ENCODE results near the gene VPS26C.

The VPS26C gene

DNA sequence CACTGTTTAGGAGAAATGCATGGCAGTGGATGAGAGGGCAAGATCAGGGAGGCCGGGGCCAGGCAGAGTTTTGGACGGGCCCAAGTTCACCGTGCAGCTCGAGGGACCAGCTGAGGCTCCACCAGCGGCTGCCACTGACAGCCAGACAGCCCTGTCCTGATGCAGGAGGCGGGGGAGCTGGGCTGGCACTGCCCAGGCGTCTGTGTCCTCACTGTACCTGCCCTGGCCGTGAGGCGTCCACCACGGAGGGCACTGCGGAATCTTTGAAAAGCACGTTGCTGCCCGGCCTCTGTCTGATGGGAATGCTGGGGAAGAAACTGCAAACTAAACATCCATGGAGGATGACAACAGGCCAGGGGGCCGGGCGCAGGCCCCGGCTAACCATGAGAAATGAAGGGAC is 35.5 kb downstream of the VPS26C start:
- Histone ChIP-seq H3F3A (ENCODE audit: insufficient read depth, low read length) (no peaks in the 10 kb centered on the region), H3K9me2 (ENCODE audit: low read depth, low read length) (no peaks in the 10 kb centered on the region), H3K4me2 (ENCODE audit: low read length) (no peak overlapping the region), H3K4me3 (ENCODE audit: low read depth, low read length, poor library complexity, severe bottlenecking) (no peak overlapping the region), H3K9ac (ENCODE audit: low read length) (no peak overlapping the region), H3K79me2 (ENCODE audit: insufficient read depth, low read length) (no peaks in the 10 kb centered on the region), H3K4me1 (ENCODE audit: insufficient read depth, low read length, severe bottlenecking) (peaks cover 11% of the 10 kb centered on the region), H3K27ac (ENCODE audit: low read depth, low read length, poor library complexity, severe bottlenecking) (no peak overlapping the region), H3K36me3 (ENCODE audit: insufficient read depth, low read length) (peaks cover 80% of the 10 kb centered on the region), H4K20me1 (ENCODE audit: insufficient read depth, low read length) (no peaks in the 10 kb centered on the region), H3K9me3 (ENCODE audit: low read length) (no peaks in the 10 kb centered on the region), H3K27me3 (ENCODE audit: insufficient read depth, low read length) (no peaks in the 10 kb centered on the region), H2AFZ (ENCODE audit: low read length) (no peak overlapping the region)
- TF ChIP-seq EZH2 (IDR thresholded peaks at IDR 0.05; ENCODE audit: borderline replicate concordance, low read length): no peak
- TF ChIP-seq, protein P1, sequence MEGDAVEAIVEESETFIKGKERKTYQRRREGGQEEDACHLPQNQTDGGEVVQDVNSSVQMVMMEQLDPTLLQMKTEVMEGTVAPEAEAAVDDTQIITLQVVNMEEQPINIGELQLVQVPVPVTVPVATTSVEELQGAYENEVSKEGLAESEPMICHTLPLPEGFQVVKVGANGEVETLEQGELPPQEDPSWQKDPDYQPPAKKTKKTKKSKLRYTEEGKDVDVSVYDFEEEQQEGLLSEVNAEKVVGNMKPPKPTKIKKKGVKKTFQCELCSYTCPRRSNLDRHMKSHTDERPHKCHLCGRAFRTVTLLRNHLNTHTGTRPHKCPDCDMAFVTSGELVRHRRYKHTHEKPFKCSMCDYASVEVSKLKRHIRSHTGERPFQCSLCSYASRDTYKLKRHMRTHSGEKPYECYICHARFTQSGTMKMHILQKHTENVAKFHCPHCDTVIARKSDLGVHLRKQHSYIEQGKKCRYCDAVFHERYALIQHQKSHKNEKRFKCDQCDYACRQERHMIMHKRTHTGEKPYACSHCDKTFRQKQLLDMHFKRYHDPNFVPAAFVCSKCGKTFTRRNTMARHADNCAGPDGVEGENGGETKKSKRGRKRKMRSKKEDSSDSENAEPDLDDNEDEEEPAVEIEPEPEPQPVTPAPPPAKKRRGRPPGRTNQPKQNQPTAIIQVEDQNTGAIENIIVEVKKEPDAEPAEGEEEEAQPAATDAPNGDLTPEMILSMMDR (IDR thresholded peaks at IDR 0.05; ENCODE audit: low read length): no peak

GRCh38 chr21:37231249-37231645 is 35.9 kb downstream of the VPS26C start:
- H3K79me2 ChIP-seq (ENCODE audit: insufficient read depth, low read length): no peaks in the 10 kb centered on the region
- no peaks in the 10 kb centered on the region for H3K9me3 ChIP-seq (ENCODE audit: low read length)
- H3K27me3 ChIP-seq (ENCODE audit: insufficient read depth, low read length): no peaks in the 10 kb centered on the region
- H3K4me3 ChIP-seq (ENCODE audit: low read depth, low read length, poor library complexity, severe bottlenecking): no peak overlapping the region
- no peak for TF ChIP-seq EZH2 (IDR thresholded peaks at IDR 0.05; ENCODE audit: borderline replicate concordance, low read length)
- TF ChIP-seq, protein P1 (IDR thresholded peaks at IDR 0.05; ENCODE audit: low read length): no peak
- H3K9ac ChIP-seq (ENCODE audit: low read length): no peak overlapping the region
- H2AFZ ChIP-seq (ENCODE audit: low read length): no peak overlapping the region
- no peaks in the 10 kb centered on the region for H3K9me2 ChIP-seq (ENCODE audit: low read depth, low read length)
- H3K4me2 ChIP-seq (ENCODE audit: low read length): no peak overlapping the region
- H3F3A ChIP-seq (ENCODE audit: insufficient read depth, low read length): no peaks in the 10 kb centered on the region
- H3K27ac ChIP-seq (ENCODE audit: low read depth, low read length, poor library complexity, severe bottlenecking): no peak overlapping the region
- peaks cover 11% of the 10 kb centered on the region for H3K4me1 ChIP-seq (ENCODE audit: insufficient read depth, low read length, severe bottlenecking)
- peaks cover 80% of the 10 kb centered on the region for H3K36me3 ChIP-seq (ENCODE audit: insufficient read depth, low read length)
- no peaks in the 10 kb centered on the region for H4K20me1 ChIP-seq (ENCODE audit: insufficient read depth, low read length)

DNA sequence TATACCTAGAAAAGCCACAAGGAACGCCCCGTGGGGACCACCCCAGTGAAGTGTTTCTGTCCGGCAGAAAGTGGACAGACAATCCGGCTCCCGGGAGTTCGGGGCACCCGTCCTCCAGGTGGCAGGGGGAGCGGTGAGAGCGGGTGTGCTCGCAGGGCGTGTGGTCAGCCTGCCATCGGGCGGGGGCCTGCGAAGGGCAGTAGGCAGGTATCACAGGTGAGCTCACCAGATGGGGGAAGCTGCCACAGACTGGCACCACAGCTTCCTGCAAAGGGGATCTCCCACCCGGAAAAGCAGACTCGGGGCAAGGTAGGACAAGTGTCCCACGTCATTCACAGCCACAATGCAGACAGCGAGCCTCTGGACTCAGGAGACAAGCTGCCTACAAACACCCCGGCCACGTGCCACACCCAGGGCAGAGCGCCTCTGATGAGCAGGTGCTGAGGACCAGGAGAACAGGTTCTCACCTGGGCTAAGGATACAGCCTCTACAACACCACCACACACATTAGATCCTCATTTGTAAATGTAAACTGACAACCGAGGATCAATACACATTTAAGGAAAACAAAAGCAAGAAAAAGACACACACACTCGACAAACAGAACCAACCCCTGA is 36.4 kb downstream of the VPS26C start:
- TF ChIP-seq, protein P1 (IDR thresholded peaks at IDR 0.05; ENCODE audit: low read length): no peak
- no peak for TF ChIP-seq EZH2 (IDR thresholded peaks at IDR 0.05; ENCODE audit: borderline replicate concordance, low read length)

More for the DNA sequence above, 36.4 kb downstream of the VPS26C start:
- no peaks in the 10 kb centered on the region for H3F3A ChIP-seq (ENCODE audit: insufficient read depth, low read length)
- no peak overlapping the region for H3K9ac ChIP-seq (ENCODE audit: low read length)
- peaks cover 82% of the 10 kb centered on the region for H3K36me3 ChIP-seq (ENCODE audit: insufficient read depth, low read length)
- no peaks in the 10 kb centered on the region for H3K27me3 ChIP-seq (ENCODE audit: insufficient read depth, low read length)
- peaks cover 11% of the 10 kb centered on the region for H3K4me1 ChIP-seq (ENCODE audit: insufficient read depth, low read length, severe bottlenecking)
- H3K4me2 ChIP-seq (ENCODE audit: low read length): no peak overlapping the region
- no peaks in the 10 kb centered on the region for H4K20me1 ChIP-seq (ENCODE audit: insufficient read depth, low read length)
- no peaks in the 10 kb centered on the region for H3K9me2 ChIP-seq (ENCODE audit: low read depth, low read length)
- H3K27ac ChIP-seq (ENCODE audit: low read depth, low read length, poor library complexity, severe bottlenecking): no peak overlapping the region
- H3K79me2 ChIP-seq (ENCODE audit: insufficient read depth, low read length): no peaks in the 10 kb centered on the region
- H3K9me3 ChIP-seq (ENCODE audit: low read length): no peaks in the 10 kb centered on the region
- H2AFZ ChIP-seq (ENCODE audit: low read length): no peak overlapping the region
- no peak overlapping the region for H3K4me3 ChIP-seq (ENCODE audit: low read depth, low read length, poor library complexity, severe bottlenecking)
